ENCODE measurements around the gene EXOC6B.

Gene EXOC6B

DNA sequence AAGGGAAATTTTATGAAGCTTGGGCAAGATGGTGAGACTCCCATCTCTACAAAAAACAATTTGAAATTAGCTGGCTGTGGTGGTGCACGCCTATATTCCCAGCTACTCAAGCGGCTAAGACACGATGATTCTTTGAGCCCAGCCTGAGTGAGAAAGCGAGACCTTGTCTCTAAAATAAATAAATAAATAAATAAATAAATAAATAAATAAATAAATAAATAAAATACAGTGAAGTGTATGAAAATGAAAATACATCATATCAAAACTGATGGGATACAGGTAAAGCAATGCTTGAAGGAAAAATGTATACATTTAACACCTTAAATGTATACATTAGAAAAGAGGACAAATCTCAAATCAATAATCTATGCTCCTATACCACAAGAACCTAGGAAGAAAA is 15.7 kb downstream of the EXOC6B start:
- H3K9me3 ChIP-seq (replicated peaks in 1 of 2; ENCODE audit: control insufficient read depth in 2 of 2, insufficient read depth in 1 of 2, low read depth in 1 of 2, low read length in 2 of 2) = peaks cover 2 to 17% of the 10 kb centered on the region in 2 donors
- no peak overlapping the region for H2BK120ac ChIP-seq (ENCODE audit: low read depth, low read length)
- no CpG with 5 or more reads among the region's 4 CpGs for WGBS, 2 donors (ENCODE audit: extremely low coverage in 2 of 2, insufficient read length in 2 of 2, insufficient replicate concordance in 1 of 2)
- peaks cover 3 to 4% of the 10 kb centered on the region in 2 donors for H3K36me3 ChIP-seq (replicated peaks in 1 of 2; ENCODE audit: control insufficient read depth in 2 of 2, insufficient read depth in 2 of 2, low read length in 2 of 2)
- no peak overlapping the region for H4K91ac ChIP-seq (ENCODE audit: low read depth, low read length, poor library complexity)
- no peak overlapping the region for H3K18ac ChIP-seq (ENCODE audit: low read length)
- H2AFZ ChIP-seq (ENCODE audit: low read length) = no peak overlapping the region
- no peak overlapping the region for H3K23ac ChIP-seq (ENCODE audit: low read depth, low read length, poor library complexity)
- no peak overlapping the region for H3K4me2 ChIP-seq (ENCODE audit: insufficient read depth, low read length, poor library complexity, severe bottlenecking)
- no peak overlapping the region for H3K4ac ChIP-seq (ENCODE audit: low read length)
- no peak overlapping the region for H3K9ac ChIP-seq (ENCODE audit: low read depth, low read length, poor library complexity)
- no peak overlapping the region for H3K14ac ChIP-seq (ENCODE audit: low read length)
- no peak overlapping the region for H4K8ac ChIP-seq (ENCODE audit: low read depth, low read length)
- DNase-seq (ENCODE audit: low spot score) = no peak
- H2BK12ac ChIP-seq (ENCODE audit: low read length) = no peak overlapping the region
- H2AK5ac ChIP-seq (ENCODE audit: low read depth, low read length) = no peak overlapping the region
- H3K79me1 ChIP-seq (ENCODE audit: low read depth, low read length) = peaks cover 3% of the 10 kb centered on the region
- H2BK15ac ChIP-seq (ENCODE audit: low read length) = no peak overlapping the region
- H2BK5ac ChIP-seq (ENCODE audit: low read length) = no peak overlapping the region
- H3K27me3 ChIP-seq (ENCODE audit: control insufficient read depth in 3 of 3, insufficient read depth in 3 of 3, low read depth in 1 of 3, low read length in 3 of 3) = no peaks in the 10 kb centered on the region
- H3K4me3 ChIP-seq (ENCODE audit: low read length in 2 of 2) = no peak overlapping the region
- no peak overlapping the region for H3K27ac ChIP-seq (replicated peaks; ENCODE audit: low read length)
- peaks cover 0 to 3% of the 10 kb centered on the region in 2 donors for H3K4me1 ChIP-seq (ENCODE audit: control insufficient read depth in 2 of 2, insufficient read depth in 1 of 2, low read depth in 1 of 2, low read length in 2 of 2)

DNA sequence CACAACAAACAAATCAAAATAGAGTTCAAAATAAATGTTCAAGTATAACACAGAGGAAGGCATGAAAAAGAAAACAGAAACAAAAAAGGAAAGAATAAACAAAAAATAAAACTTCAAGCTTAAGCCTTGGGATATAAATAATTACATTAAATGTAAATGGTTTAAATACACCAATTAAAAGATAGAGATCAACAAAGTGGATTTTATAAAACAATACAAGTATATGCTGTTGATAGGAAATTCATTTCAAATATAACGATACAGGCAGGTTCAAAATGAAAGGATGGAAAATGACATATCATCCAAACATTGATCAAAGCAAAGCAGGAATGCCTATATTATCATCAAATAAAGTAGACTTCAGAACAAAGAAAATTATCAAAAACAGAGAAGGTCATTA is 16.7 kb downstream of the EXOC6B start:
- Histone ChIP-seq H3K27me3 (ENCODE audit: control insufficient read depth in 3 of 3, insufficient read depth in 3 of 3, low read depth in 1 of 3, low read length in 3 of 3) (no peaks in the 10 kb centered on the region), H3K14ac (ENCODE audit: low read length) (no peak overlapping the region), H2BK5ac (ENCODE audit: low read length) (no peak overlapping the region), H3K4me2 (ENCODE audit: insufficient read depth, low read length, poor library complexity, severe bottlenecking) (no peak overlapping the region), H3K4me3 (ENCODE audit: low read length in 2 of 2) (no peak overlapping the region), H3K79me1 (ENCODE audit: low read depth, low read length) (peaks cover 3% of the 10 kb centered on the region), H2AK5ac (ENCODE audit: low read depth, low read length) (no peak overlapping the region), H2BK15ac (ENCODE audit: low read length) (no peak overlapping the region), H3K4me1 (ENCODE audit: control insufficient read depth in 2 of 2, insufficient read depth in 1 of 2, low read depth in 1 of 2, low read length in 2 of 2) (peaks cover 0 to 3% of the 10 kb centered on the region in 2 donors), H2BK120ac (ENCODE audit: low read depth, low read length) (no peak overlapping the region), H3K9me3 (replicated peaks in 1 of 2; ENCODE audit: control insufficient read depth in 2 of 2, insufficient read depth in 1 of 2, low read depth in 1 of 2, low read length in 2 of 2) (peaks cover 2 to 17% of the 10 kb centered on the region in 2 donors), H3K23ac (ENCODE audit: low read depth, low read length, poor library complexity) (no peak overlapping the region), H3K27ac (replicated peaks; ENCODE audit: low read length) (no peak overlapping the region), H4K91ac (ENCODE audit: low read depth, low read length, poor library complexity) (no peak overlapping the region), H4K8ac (ENCODE audit: low read depth, low read length) (no peak overlapping the region), H2AFZ (ENCODE audit: low read length) (no peak overlapping the region), H3K18ac (ENCODE audit: low read length) (no peak overlapping the region), H3K4ac (ENCODE audit: low read length) (no peak overlapping the region), H2BK12ac (ENCODE audit: low read length) (no peak overlapping the region), H3K9ac (ENCODE audit: low read depth, low read length, poor library complexity) (no peak overlapping the region), H3K36me3 (replicated peaks in 1 of 2; ENCODE audit: control insufficient read depth in 2 of 2, insufficient read depth in 2 of 2, low read length in 2 of 2) (peaks cover 3 to 4% of the 10 kb centered on the region in 2 donors)
- WGBS, 2 donors (ENCODE audit: extremely low coverage in 2 of 2, insufficient read length in 2 of 2, insufficient replicate concordance in 1 of 2) = no CpG with 5 or more reads among the region's 1 CpG
- DNase-seq (ENCODE audit: low spot score) = no peak

DNA sequence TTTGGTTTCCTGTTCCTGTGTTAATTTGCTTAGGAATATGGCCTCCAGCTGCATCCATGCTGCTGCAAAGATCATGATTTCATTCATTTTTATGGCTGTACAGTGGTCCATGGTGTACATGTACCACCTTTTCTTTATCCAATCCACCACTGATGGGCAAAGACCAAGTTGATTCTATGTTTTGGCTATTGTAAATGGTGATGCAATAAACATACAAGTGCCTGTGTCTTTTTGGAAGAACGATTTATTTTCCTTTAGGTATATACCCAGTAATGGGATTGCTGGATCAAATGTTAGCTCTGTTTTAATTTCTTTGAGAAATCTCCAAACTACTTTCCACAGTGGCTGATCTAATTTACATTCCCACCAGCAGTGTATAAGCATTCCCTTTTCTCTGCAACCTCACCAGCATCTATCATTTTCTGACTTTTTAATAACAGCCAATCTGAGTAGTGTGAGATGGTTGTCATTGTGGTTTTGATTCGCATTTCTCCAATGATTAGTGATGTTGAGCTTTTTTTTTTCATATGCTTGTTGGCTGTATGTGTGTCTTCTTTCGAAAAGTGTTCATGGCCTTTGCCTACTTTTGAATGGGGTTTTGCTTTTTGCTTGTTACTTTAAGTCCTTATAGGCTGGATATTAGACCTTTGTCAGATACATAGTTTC is 19.4 kb downstream of the EXOC6B start:
- Histone ChIP-seq H3K4me1 (ENCODE audit: control insufficient read depth in 2 of 2, insufficient read depth in 1 of 2, low read depth in 1 of 2, low read length in 2 of 2) (no peaks in the 10 kb centered on the region), H3K4me2 (ENCODE audit: insufficient read depth, low read length, poor library complexity, severe bottlenecking) (no peak overlapping the region), H2AFZ (ENCODE audit: low read length) (no peak overlapping the region), H2BK12ac (ENCODE audit: low read length) (no peak overlapping the region), H3K23ac (ENCODE audit: low read depth, low read length, poor library complexity) (no peak overlapping the region), H3K36me3 (replicated peaks in 1 of 2; ENCODE audit: control insufficient read depth in 2 of 2, insufficient read depth in 2 of 2, low read length in 2 of 2) (peaks cover 3 to 4% of the 10 kb centered on the region in 2 donors), H3K79me1 (ENCODE audit: low read depth, low read length) (peaks cover 3% of the 10 kb centered on the region), H3K27me3 (ENCODE audit: control insufficient read depth in 3 of 3, insufficient read depth in 3 of 3, low read depth in 1 of 3, low read length in 3 of 3) (no peaks in the 10 kb centered on the region), H3K4me3 (ENCODE audit: low read length in 2 of 2) (no peak overlapping the region), H3K9me3 (replicated peaks in 1 of 2; ENCODE audit: control insufficient read depth in 2 of 2, insufficient read depth in 1 of 2, low read depth in 1 of 2, low read length in 2 of 2) (peaks cover 2 to 17% of the 10 kb centered on the region in 2 donors), H4K91ac (ENCODE audit: low read depth, low read length, poor library complexity) (no peak overlapping the region), H3K18ac (ENCODE audit: low read length) (no peak overlapping the region), H3K4ac (ENCODE audit: low read length) (no peak overlapping the region), H2BK5ac (ENCODE audit: low read length) (no peak overlapping the region), H3K9ac (ENCODE audit: low read depth, low read length, poor library complexity) (no peak overlapping the region), H4K8ac (ENCODE audit: low read depth, low read length) (no peak overlapping the region), H2AK5ac (ENCODE audit: low read depth, low read length) (no peak overlapping the region), H2BK15ac (ENCODE audit: low read length) (no peak overlapping the region), H2BK120ac (ENCODE audit: low read depth, low read length) (no peak overlapping the region), H3K27ac (replicated peaks; ENCODE audit: low read length) (no peak overlapping the region), H3K14ac (ENCODE audit: low read length) (no peak overlapping the region)
- DNase-seq (ENCODE audit: low spot score) = no peak
- WGBS, 2 donors (ENCODE audit: extremely low coverage in 2 of 2, insufficient read length in 2 of 2, insufficient replicate concordance in 1 of 2) = no CpG with 5 or more reads among the region's 3 CpGs

DNA sequence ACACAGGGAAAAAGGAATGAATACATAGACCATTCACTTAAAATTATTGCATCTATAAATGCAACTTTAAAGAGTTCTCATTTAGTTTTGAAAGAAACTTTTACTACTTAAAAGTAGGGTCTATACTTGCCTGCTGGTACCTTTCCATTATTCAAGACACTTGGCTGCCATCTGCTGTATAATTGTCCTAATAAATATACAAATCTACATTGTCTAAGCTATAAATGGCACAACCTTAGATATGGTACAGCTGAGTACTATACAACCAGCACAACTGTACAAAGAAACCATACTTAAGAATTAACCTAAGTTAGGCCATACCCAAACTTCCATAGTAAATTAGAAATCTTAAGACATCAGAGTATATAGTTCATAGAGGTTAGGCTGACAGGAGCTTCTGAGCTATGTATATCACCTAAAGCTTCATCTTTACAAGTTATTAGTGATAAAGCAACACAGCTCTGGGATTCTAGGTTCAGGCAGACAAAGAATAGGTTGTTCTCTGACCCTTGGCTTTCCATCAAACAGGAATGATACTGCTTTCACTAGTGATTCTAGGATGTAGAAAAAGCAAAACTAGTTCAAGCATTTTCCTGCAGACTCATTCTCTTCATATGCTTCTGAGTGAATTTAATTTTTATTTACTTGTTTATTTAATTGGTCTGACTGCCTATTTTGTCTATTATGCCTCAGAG is 22.1 kb downstream of the EXOC6B start:
- Histone ChIP-seq H3K9ac (ENCODE audit: low read depth, low read length, poor library complexity) (no peak overlapping the region), H3K4me3 (ENCODE audit: low read length in 2 of 2) (no peak overlapping the region), H2BK15ac (ENCODE audit: low read length) (no peak overlapping the region), H3K27me3 (ENCODE audit: control insufficient read depth in 3 of 3, insufficient read depth in 3 of 3, low read depth in 1 of 3, low read length in 3 of 3) (no peaks in the 10 kb centered on the region), H3K36me3 (replicated peaks in 1 of 2; ENCODE audit: control insufficient read depth in 2 of 2, insufficient read depth in 2 of 2, low read length in 2 of 2) (no peaks in the 10 kb centered on the region), H2BK12ac (ENCODE audit: low read length) (no peak overlapping the region), H2BK120ac (ENCODE audit: low read depth, low read length) (no peak overlapping the region), H3K23ac (ENCODE audit: low read depth, low read length, poor library complexity) (no peak overlapping the region), H3K9me3 (replicated peaks in 1 of 2; ENCODE audit: control insufficient read depth in 2 of 2, insufficient read depth in 1 of 2, low read depth in 1 of 2, low read length in 2 of 2) (peaks cover 0 to 6% of the 10 kb centered on the region in 2 donors), H3K18ac (ENCODE audit: low read length) (no peak overlapping the region), H4K91ac (ENCODE audit: low read depth, low read length, poor library complexity) (no peak overlapping the region), H2AK5ac (ENCODE audit: low read depth, low read length) (no peak overlapping the region), H3K4me1 (ENCODE audit: control insufficient read depth in 2 of 2, insufficient read depth in 1 of 2, low read depth in 1 of 2, low read length in 2 of 2) (no peaks in the 10 kb centered on the region), H2AFZ (ENCODE audit: low read length) (no peak overlapping the region), H3K79me1 (ENCODE audit: low read depth, low read length) (no peaks in the 10 kb centered on the region), H3K27ac (replicated peaks; ENCODE audit: low read length) (no peak overlapping the region), H3K4me2 (ENCODE audit: insufficient read depth, low read length, poor library complexity, severe bottlenecking) (no peak overlapping the region), H3K4ac (ENCODE audit: low read length) (no peak overlapping the region), H4K8ac (ENCODE audit: low read depth, low read length) (no peak overlapping the region), H2BK5ac (ENCODE audit: low read length) (no peak overlapping the region), H3K14ac (ENCODE audit: low read length) (no peak overlapping the region)
- DNase-seq (ENCODE audit: low spot score) = no peak

Data from neuronal stem cell (in vitro differentiated cells).